Measurements from ENCODE around the gene SMO. TPM values are rescaled to one million over a fixed set of nuclear protein-coding genes. Genes with fewer than 3 reads are reported as not detected.
"Not testable (repeated sequence)": the region's sequence is repeated elsewhere in the genome, so short reads cannot be mapped to it uniquely, and the experiment has no call there.

Gene SMO
- total RNA-seq, 2 donors from 2014 or later = 5.4 to 7.6 TPM

DNA sequence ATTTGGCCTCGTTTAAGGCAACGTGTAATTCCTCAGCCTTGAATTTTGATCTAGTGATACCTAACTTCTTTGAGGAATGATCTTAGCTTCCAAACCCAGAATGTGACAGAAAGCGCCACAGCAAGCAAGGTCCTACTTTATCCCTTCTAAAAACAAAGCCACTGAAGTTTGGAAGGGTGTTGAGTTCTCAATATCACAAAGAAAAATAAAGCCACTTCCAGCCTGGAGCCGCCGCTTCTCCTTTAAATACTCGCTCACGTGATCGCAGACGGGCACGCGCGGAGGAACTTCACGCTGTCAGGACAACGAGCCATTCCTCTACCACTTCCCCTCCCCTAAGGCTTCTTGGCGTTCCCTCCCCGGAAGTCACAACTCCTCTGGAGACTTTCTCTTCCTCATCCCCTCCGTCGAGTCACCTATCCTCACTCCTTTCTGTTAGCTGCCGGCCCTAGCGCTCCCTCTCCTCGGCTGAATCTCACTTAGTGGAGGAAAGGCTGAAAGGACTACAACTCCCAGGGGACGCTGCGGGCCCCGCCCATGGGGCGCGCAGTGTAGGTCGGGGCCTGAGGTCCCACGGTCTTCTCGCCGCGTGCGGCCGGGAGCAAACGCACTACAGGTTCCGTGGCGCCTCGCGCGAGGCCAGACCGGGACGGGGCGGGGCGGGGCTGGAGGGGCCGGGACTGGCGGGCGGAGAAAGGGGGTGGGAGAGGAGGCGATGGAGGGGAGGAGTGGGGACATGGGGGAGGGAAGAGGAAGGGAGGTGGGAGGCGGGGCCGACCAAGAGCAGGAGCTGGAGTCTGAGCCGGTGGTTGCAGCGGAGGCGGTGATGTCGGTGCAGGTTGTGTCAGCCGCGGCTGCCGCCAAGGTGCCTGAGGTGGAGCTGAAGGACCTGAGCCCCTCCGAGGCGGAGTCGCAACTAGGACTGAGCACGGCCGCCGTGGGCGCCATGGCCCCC lies 36.1 kb downstream of the SMO start, which contains the start of gene AHCYL2:
Gene AHCYL2, plus strand, starts transcription at position 780 of the 955 bp plus-strand sequence.
- DNase-seq (peak; percentile 99), ATAC-seq (peak; percentile 99)
- intact Hi-C loops (cut with DNase I) = no loop called here

DNA sequence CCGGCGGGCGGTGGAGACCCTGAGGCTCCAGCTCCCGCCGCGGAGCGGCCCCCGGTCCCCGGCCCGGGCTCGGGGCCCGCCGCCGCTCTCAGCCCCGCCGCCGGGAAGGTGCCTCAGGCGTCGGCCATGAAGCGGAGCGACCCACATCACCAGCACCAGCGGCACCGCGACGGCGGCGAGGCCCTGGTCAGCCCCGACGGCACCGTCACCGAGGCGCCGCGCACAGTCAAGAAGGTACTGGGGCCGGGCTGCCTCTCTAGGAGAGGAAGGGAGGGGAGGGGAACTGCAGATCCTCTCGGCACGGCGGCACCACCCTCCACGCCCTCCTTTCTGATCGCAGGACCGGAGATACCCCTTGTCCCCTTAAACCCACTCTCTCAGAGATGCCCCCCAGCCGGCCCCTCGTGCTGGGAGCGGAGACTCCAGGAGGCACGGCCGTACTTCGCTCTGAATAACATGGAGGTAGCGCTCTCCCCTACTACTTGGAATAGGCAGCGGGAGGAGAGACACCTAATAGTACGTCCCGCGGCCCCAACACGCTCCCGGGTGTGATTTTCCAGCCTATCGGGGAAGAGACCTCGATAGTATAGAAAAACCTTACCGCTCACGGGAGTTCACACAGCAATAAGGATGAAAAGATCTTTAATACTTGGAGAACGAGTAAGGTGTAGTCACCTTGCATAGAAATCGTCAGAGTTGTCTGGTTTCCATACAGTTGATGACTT lies 36.9 kb downstream of the SMO start:
- ATAC-seq = peak; percentile 48 to 59
- DNase-seq = peak; percentile 61
- intact Hi-C loops (cut with DNase I) = no loop called here

DNA sequence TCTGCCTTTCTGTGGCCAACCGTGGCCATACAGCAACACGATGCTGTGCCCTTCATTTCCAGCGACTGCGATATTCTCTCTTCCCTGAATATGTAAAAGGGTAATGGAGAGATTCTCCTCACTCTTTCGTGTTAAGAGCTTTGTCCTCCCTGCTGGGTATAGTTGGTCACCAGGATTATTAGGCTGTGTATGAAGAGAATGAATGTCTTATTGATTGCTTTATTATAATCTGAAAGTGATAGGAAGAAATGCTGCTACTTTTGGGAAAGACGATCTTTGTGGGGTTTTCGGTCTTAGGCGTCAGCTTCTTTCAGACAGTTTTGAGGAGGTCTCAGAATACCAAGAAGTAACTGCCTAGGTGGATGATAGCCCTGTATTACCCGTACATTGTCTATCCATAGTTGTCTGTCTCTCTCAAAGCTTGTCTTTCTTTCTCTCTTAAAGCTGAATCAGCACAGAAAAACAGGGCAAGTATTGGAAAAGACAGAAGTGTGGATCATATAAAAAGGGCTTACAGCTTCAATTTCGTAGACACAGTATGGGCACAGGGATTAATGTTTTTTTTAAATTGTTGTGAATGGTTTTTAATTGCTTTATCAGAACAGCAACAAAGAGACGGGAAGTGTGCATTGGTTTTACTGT lies 37.6 kb downstream of the SMO start:
- intact Hi-C loops (cut with DNase I) = no loop called here
- ATAC-seq (no peak), DNase-seq (no peak)

DNA sequence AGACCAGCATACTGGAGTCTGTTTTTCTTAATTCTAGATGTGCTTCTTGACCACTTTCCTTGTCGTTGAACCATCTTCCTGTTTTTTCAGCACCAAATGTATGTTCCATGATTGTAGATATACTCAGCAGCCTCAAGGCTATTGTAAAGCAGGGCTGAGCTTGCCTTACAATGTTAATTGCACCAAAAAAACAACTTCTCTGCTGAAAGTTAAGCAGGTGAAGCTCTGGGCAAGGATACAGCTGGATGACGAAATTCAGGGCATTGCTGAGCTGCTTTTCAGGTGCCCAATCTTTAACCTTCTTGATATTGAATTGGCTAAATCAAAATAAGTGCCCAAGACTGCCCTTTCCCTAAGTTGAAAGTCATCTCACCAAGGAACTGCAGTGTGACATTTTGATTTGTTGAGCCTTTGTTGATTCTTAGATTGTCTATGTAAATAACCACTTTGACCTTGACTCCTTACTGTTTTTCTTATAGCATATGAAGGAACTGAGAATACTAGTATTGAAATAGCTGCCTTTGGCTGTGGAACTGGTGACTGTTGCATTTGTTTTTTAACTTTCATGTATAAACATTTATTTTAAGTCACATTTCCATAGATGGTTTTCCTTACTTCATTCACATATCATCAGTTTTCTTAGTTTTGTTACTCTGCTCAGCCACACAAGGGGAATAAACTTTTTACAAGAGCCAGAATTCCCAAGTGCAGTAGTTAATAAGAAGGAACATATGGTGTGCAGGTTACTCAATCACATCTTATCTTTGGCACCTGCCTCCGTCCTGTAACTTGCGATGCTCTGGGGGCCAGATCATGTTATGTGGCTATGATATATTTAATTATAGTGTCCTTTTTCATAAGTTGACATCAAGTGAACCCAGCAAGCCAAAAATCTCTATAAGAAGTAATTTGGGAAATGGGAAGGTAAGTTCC lies 39.5 kb downstream of the SMO start:
- ATAC-seq = no peak
- intact Hi-C loops (cut with DNase I) = no loop called here
- no peak for DNase-seq

DNA sequence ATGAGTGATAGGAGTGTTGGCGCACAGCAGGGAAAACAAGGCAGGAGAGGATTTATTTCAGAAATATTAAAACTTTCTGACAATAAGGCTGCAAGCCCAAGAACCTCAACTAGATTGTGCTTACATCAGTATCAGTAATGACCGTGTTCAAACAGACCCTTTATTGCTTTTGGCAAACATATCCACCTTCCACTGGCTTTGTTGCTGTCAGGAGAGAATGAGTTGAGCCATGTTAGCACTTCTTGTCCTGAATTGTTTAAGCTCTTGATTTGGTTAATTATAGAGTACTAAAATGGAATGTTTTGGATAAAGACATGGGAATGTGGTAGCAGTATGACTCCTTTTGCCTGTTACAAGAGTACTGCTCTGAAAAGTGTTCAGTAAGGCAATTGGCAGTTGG lies 40.2 kb downstream of the SMO start:
- intact Hi-C loops (cut with DNase I) = no loop called here
- ATAC-seq (no peak), DNase-seq (no peak)

DNA sequence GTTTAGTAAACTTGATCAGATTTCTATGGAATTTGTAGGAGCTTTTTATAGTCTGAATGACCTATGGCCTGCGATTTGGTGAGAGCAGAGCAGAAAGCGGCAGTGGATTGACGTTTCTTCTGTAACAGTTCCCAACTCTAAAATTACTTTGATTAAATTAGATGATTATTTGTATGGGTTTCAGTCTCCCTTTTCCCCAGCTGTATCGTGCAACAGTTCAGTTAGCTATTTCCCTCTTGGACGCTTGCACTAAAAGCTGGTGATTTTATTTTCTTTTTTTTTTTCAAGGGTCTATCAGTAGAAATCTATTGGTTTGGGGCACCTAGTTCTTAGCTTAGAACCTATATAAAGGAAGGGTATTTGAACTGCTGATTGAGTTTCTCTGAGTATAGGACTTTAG lies 43.2 kb downstream of the SMO start:
- intact Hi-C loops (cut with DNase I) = no loop called here
- ATAC-seq = no peak
- DNase-seq = no peak

DNA sequence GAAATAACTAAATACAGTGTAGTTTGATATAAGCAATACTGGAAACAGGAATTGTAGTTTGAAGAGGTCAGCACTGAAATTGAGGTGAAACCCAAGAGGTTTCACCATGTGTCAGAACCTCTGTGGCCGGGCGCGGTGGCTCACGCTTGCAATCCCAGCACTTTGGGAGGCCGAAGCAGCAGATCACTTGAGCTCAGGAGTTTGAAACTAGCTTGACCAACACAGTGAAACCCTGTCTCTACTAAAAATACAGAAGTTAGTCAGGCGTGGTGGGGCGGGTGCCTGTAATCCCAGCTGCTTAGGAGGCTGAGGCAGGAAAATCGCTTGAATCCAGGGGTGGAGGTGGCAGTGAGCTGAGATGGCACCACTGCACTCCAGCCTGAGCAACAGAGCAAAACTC lies 50.1 kb downstream of the SMO start:
- intact Hi-C loops (cut with DNase I) = no loop called here
- no peak for ATAC-seq
- no peak for DNase-seq

DNA sequence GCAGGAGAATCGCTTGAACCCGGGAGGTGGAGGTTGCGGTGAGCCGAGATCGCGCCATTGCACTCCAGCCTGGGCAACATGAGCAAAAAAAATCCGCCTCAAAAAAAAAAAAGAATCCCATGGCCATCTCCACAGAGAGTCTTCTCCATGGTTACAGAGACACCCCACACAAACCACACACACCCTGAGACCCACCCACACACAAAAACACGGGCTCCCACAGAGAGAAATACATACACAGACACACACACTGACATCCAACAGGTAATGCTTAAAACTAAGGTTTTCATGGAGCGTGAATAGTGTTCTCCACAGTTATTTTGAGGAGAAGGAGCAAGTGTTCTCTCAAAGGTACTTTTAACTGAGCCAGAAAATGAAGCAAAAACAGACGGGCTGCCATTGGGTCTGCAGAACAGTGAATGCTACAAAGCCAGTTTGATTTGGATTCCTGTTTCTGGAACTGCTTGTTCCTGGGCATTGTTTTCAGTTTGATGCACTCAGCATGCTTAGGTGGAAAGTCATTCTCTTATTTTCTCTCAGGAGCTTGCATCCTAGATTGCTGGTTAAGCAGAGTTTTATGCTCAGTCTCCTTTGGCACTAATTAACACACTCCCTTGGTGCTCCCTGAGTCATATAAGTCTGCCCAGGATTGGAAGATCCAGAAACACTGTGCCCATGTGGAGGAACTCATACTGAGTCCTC lies 51.8 kb downstream of the SMO start:
- no peak for ATAC-seq
- intact Hi-C loops (cut with DNase I) = no loop called here
- DNase-seq = no peak

DNA sequence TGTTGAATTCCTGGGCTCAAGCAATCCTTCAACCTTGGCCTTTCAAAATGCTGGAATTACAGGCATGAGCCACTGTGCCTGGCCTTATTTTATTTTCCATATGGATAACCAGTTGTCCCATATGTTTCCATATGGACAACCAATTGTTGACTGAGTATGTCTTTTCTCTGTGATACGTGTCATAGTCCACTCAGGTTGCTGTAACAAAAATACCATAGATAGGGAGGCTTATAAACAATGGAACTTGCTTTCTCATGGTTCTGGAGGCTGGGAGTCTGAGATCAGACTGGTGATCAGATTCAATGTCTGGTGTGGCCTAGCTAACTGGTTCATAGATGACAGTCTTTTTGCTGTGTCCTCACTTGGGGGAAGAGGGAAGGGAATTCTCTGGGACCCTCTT lies 55.8 kb downstream of the SMO start:
- intact Hi-C loops (cut with DNase I) = no loop called here
- ATAC-seq = no peak
- no peak for DNase-seq

DNA sequence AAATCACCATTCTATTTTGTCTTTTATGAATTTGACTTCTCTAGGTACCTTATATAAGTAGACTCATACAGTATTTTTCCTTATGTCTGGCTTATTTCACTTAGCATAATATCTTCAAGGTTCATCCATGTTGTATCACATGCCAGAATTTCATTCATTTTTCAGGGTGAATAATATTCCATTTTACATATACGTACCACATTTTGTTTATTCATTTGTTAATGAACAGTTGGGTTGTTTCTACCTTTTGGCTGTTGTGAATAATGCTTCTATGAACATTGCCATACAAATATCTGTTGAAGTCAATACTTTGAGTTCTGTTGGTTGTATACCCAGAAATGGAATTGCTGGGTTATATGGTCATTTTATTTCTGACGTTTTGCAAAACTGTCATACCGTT lies 57.1 kb downstream of the SMO start:
- ATAC-seq (no peak), DNase-seq (no peak)
- intact Hi-C loops (cut with DNase I) = no loop called here

DNA sequence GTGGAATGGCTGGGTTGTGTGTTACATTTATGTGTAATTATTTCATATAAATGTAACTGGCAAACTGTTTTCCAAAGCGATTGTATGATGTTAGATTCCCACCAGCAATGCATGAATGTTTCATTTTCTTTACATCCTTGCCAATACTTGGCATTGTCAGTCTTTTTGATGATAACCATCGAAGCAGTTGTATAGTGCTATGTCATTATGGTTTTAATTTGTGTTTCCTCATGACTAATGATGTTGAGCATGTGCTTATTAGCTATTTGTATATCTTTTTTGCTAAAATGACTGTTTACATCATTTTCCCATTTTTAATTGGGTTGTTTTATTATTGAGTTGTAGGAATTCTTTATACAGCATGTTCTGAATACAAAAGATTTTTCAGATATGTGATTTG lies 58.7 kb downstream of the SMO start:
- intact Hi-C loops (cut with DNase I) = no loop called here
- ATAC-seq = no peak
- no peak for DNase-seq

DNA sequence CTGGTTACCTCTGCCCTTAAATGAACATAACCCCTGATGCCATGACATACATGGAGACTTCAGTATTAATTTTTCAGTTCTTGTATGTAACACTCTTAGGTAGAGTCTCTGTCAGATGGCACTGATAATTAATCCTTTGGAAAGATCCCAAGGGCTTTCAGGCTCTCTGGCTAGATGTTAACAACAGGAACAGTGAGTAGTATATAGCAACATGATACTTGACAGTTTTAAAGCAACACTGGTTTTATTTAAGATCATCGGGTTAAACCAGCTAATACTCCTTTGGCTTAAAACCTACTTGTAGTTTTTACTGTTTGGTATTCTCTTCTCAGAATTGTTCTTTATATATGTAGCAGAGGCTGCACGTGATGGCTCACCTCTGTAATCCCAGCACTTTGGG lies 63.7 kb downstream of the SMO start:
- ATAC-seq (no peak), DNase-seq (no peak)
- intact Hi-C loops (cut with DNase I) = no loop called here

DNA sequence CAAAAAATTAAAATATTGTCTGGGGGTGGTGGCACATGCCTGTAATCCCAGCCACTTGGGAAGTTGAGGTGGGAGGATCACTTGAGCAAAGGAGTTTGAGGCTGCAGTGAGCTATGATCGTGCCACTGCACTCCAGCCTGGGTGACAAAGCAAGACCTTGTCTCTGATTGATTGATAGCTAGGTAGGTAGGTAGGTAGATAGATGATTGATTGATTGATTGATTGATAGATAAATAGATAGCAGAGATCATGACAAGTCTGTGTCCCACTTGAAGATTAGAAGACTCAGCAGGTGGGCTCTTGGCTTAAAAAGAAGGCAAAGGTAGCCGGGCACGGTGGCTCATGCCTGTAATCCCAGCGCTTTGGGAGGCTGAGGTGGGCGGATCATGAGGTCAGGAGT lies 64.2 kb downstream of the SMO start:
- intact Hi-C loops (cut with DNase I); ATAC-seq; DNase-seq: not testable (repeated sequence)

DNA sequence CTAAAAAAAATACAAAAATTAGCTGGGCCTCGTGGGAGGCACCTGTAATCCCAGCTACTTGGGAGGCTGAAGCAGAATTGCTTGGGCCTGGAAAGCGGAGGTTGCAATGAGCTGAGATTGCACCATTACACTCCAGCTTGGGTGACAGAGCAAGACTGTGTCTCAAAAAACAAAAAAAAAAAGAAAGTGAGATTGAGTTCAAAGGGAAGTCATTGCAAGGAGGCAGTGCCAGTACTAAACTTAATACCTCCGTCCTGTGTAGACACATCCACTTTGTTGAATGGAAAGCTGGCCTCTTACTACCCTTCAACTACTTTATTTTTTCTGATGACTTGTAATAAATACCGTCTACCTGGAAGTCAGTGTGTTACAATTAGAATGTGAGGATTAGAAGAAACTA lies 67.4 kb downstream of the SMO start:
- intact Hi-C loops (cut with DNase I) = no loop called here
- ATAC-seq (no peak), DNase-seq (no peak)

DNA sequence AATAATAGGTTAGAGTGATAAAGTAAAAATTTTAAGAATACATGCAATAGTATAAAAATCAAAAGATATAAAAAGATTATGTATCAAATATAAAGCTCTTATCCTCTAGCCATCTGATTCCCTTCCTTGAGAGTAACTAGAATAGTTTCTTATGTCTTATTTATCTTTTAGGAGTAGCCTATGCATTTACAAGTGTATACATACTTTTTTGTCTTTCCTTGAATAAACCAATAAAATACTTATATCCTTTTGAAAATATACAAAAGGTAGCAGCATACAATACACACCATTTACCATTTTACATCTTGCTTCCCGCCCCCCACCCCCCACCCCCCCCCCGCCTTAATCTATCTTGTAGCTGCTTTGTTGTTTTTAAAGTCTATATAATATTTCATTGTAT lies 67.8 kb downstream of the SMO start:
- intact Hi-C loops (cut with DNase I) = no loop called here
- ATAC-seq (no peak), DNase-seq (no peak)

DNA sequence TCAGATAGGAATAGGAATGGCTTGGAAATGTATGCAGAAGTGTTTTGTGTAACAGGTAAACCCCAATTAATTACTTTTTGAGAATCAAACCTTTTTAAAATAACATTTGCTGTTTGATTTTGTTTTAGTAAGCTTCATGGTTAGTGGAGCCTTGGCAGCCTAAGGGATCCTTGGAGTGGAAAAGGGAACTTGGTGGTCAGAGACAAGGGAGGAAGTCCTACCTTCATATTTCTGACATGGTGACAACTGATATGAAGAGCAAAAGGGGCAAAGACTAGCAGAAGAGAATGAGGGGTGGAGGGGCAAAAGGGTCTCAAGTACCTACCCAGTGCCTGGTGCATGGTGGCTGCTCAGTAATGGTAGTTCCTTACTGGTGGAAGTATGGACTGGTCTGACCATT lies 68.7 kb downstream of the SMO start:
- ATAC-seq = no peak
- no peak for DNase-seq
- intact Hi-C loops (cut with DNase I) = no loop called here

DNA sequence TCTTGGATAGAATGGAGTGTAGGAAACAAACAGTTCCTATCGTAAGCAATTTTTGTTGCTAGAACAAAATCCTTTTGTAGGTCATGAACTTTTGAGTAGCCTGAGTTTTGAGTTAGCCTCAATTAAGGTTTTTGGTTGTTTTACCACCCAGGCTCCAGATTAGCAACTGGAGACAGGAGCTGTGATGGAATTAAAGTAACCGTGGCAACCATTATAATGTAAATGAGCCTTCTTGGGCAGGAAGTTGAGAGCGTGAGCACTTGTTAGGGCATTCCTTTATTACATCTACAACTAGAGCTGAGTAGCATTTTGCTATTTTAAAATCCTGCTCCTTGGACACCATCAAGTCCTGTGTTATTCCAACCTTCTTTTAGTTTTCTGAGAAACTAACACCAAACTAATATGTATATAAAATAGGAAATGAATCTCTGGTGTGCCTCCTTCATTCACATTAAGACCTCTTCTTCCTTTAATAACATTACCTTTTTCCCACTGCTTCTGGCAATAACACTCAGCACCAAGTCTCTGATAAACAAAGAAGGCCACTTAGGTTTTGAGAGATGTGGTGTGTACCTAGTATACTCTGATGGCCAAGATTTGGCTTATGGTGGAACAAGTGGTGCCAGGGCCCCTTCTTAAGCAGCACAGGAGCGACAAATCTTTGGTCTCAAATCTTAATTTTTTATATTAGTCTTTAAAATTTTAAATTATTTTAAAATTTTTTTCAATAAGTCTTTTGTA lies 70.4 kb downstream of the SMO start:
- DNase-seq (no peak), ATAC-seq (no peak)
- intact Hi-C loops (cut with DNase I) = no loop called here

DNA sequence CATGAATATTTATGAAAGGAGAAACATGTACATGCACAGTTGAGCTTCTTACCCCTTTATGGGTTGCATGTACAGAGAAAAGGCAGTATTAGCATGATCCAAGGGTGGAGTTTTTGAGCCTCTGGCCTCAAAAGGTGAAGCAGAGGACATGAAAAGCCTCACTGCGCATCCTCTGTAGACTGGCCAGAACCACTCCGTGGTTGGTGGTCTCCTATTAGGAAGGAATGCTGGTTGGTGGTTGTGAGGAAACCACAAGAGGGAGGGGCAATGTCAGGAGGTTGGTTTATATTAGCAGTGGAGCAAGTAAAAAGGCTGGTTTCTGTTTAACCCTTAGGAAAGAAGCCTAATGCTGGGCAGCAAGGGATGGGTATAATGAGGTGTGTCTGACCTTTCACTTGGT lies 73.9 kb downstream of the SMO start:
- intact Hi-C loops (cut with DNase I) = no loop called here
- DNase-seq (no peak), ATAC-seq (no peak)

All from left cardiac atrium (tissue), 4 donors.